ENCODE data around the gene GALNTL6. TPM values are rescaled to one million over a fixed set of nuclear protein-coding genes. Genes with fewer than 3 reads are reported as not detected.

Gene GALNTL6
- total and polyA plus RNA-seq, 2 donors (not counting 1 experiment from before 2014, with no cell fraction given), result 0.99 to 1.1 TPM

- H3K27ac ChIP-seq (ENCODE audit: low read length in 2 of 2), result no peak overlapping the region
- 91% methylated on average over 4 of the region's 6 CpGs for WGBS (ENCODE audit: insufficient coverage)
- Mint-ChIP-seq H3K4me3 (no peak overlapping the region), H3K9me3 (ENCODE audit: insufficient read depth) (no peaks in the 10 kb centered on the region), H3K27me3 (no peaks in the 10 kb centered on the region), H3K27ac (no peak overlapping the region), H3K4me1 (no peaks in the 10 kb centered on the region)
- H4K20me1 ChIP-seq (ENCODE audit: control insufficient read depth, insufficient read depth, low read length, poor library complexity, severe bottlenecking), result no peaks in the 10 kb centered on the region
- ATAC-seq (ENCODE audit: low read depth), result no peak
- no peaks in the 10 kb centered on the region for H3K36me3 ChIP-seq (replicated peaks in 1 of 2; ENCODE audit: control extremely low read depth in 1 of 2, control insufficient read depth in 1 of 2, extremely low read depth in 1 of 2, insufficient read depth in 2 of 2, low read length in 1 of 2)
- H2AFZ ChIP-seq (ENCODE audit: insufficient read depth, low read depth, low read length, poor library complexity, severe bottlenecking), result no peak overlapping the region
- H3K27me3 ChIP-seq (replicated peaks in 1 of 4; ENCODE audit: control extremely low read depth in 1 of 4, control insufficient read depth in 3 of 4, insufficient read depth in 4 of 4, low read length in 3 of 4), result no peaks in the 10 kb centered on the region
- H3K9ac ChIP-seq (ENCODE audit: low read length), result no peak overlapping the region
- POLR2A ChIA-PET, result no interaction called here
- peaks cover 0 to 1% (median 0%) of the 10 kb centered on the region in 3 donors for H3K9me3 ChIP-seq (ENCODE audit: control extremely low read depth in 1 of 3, control insufficient read depth in 2 of 3, insufficient read depth in 1 of 3, low read length in 2 of 3)
- intact Hi-C loops (cut with micrococcal nuclease), result no loop called here
- no peak for DNase-seq
- no peak overlapping the region for H3K4me3 ChIP-seq (ENCODE audit: control extremely low read depth in 1 of 5, extremely low read depth in 1 of 5, insufficient read depth in 1 of 5, low read depth in 2 of 5, low read length in 4 of 5)
- no peak for TF ChIP-seq EZH2 (IDR thresholded peaks at IDR 0.05; ENCODE audit: borderline replicate concordance, insufficient read depth, low read depth, low read length, poor library complexity, severe bottlenecking)
- no peak for TF ChIP-seq CTCF (IDR thresholded peaks at IDR 0.05)
- H3K79me2 ChIP-seq (ENCODE audit: control insufficient read depth, insufficient read depth, low read length), result no peaks in the 10 kb centered on the region
- H3K4me2 ChIP-seq (replicated peaks; ENCODE audit: low read depth, low read length, poor library complexity, severe bottlenecking), result no peak overlapping the region
- H3K4me1 ChIP-seq (ENCODE audit: control insufficient read depth in 2 of 2, insufficient read depth in 2 of 2, low read length in 2 of 2), result no peaks in the 10 kb centered on the region
- CTCF ChIA-PET, result no interaction called here
Measured at GRCh38 chr4:172760512-172760911, 947.3 kb downstream of the GALNTL6 start.

- CTCF ChIA-PET, result no interaction called here
- no peaks in the 10 kb centered on the region for H3K9me3 Mint-ChIP-seq (ENCODE audit: insufficient read depth)
- Histone ChIP-seq H4K20me1 (ENCODE audit: control insufficient read depth, insufficient read depth, low read length, poor library complexity, severe bottlenecking) (no peaks in the 10 kb centered on the region), H3K27ac (ENCODE audit: low read length in 2 of 2) (no peak overlapping the region), H3K4me1 (ENCODE audit: control insufficient read depth in 2 of 2, insufficient read depth in 2 of 2, low read length in 2 of 2) (no peaks in the 10 kb centered on the region), H3K4me2 (replicated peaks; ENCODE audit: low read depth, low read length, poor library complexity, severe bottlenecking) (no peak overlapping the region), H3K9me3 (ENCODE audit: control extremely low read depth in 1 of 3, control insufficient read depth in 2 of 3, insufficient read depth in 1 of 3, low read length in 2 of 3) (peaks cover 0 to 1% (median 0%) of the 10 kb centered on the region in 3 donors), H3K36me3 (replicated peaks in 1 of 2; ENCODE audit: control extremely low read depth in 1 of 2, control insufficient read depth in 1 of 2, extremely low read depth in 1 of 2, insufficient read depth in 2 of 2, low read length in 1 of 2) (no peaks in the 10 kb centered on the region), H3K79me2 (ENCODE audit: control insufficient read depth, insufficient read depth, low read length) (no peaks in the 10 kb centered on the region), H2AFZ (ENCODE audit: insufficient read depth, low read depth, low read length, poor library complexity, severe bottlenecking) (no peak overlapping the region), H3K9ac (ENCODE audit: low read length) (no peak overlapping the region), H3K4me3 (ENCODE audit: control extremely low read depth in 1 of 5, extremely low read depth in 1 of 5, insufficient read depth in 1 of 5, low read depth in 2 of 5, low read length in 4 of 5) (no peak overlapping the region), H3K27me3 (replicated peaks in 1 of 4; ENCODE audit: control extremely low read depth in 1 of 4, control insufficient read depth in 3 of 4, insufficient read depth in 4 of 4, low read length in 3 of 4) (no peaks in the 10 kb centered on the region)
- H3K27me3 Mint-ChIP-seq, result no peaks in the 10 kb centered on the region
- no peak overlapping the region for H3K27ac Mint-ChIP-seq
- H3K4me1 Mint-ChIP-seq, result no peaks in the 10 kb centered on the region
- H3K4me3 Mint-ChIP-seq, result no peak overlapping the region
- TF ChIP-seq CTCF (IDR thresholded peaks at IDR 0.05) (no peak), EZH2 (IDR thresholded peaks at IDR 0.05; ENCODE audit: borderline replicate concordance, insufficient read depth, low read depth, low read length, poor library complexity, severe bottlenecking) (no peak)
- no CpG with 5 or more reads among the region's 4 CpGs for WGBS (ENCODE audit: insufficient coverage)
- POLR2A ChIA-PET, result no interaction called here
- no peak for ATAC-seq (ENCODE audit: low read depth)
- no peak for DNase-seq
- intact Hi-C loops (cut with micrococcal nuclease), result no loop called here
Measured at GRCh38 chr4:172762895-172763294, 949.7 kb downstream of the GALNTL6 start.
